ENCODE data around the gene GADD45A. TPM values are rescaled to one million over a fixed set of nuclear protein-coding genes. Genes with fewer than 3 reads are reported as not detected.

Gene GADD45A
- polyA plus RNA-seq, 2 of the 4 experiments (the other 2 are of a cell fraction) = 36.0 to 44.7 TPM

DNA sequence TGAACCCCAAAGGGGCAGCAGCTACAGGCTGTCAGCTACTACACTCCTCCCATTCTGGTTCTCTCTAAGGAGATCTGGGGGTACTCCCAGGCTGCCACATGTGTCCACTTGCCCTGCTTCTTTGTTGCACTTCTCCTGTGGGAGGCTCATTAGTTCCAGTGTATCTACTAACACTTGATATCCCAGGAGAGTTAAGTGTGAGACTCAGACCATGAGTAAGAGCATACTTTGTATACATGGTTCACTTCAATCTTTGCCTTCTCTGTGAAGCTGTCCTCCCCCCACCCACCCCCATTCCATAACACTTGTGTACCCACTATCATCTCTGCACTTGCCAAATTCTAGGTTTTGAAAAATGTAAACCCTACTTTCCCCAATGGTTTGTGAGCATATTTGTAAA is 34.9 kb upstream of the GADD45A start:
- no peak overlapping the region for H3K4me2 ChIP-seq
- no peak for FAIRE-seq
- TF ChIP-seq, protein P1, sequence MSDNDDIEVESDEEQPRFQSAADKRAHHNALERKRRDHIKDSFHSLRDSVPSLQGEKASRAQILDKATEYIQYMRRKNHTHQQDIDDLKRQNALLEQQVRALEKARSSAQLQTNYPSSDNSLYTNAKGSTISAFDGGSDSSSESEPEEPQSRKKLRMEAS (IDR thresholded peaks at IDR 0.05) = no peak
- TF ChIP-seq KDM5A (IDR thresholded peaks at IDR 0.05) (no peak), TFCP2L1 (CRISPR knock-in tag; IDR thresholded peaks at IDR 0.05) (no peak)
- ChIA-PET POLR2A (no interaction called here), CTCF (interaction anchor here (1.0 kb wide), 1 partner anchor 24 kb away, joined by 3 read pairs; no protein-coding TSS in a partner anchor)
- H3K27ac ChIP-seq = no peak overlapping the region
- no peaks in the 10 kb centered on the region for H3K9me3 ChIP-seq
- peaks cover 37% of the 10 kb centered on the region for H3K4me1 ChIP-seq
- no peak for ATAC-seq
- no peak overlapping the region for H3K4me3 ChIP-seq
- no peak for DNase-seq (ENCODE audit: low read depth in 1 of 2, low spot score in 1 of 2)

DNA sequence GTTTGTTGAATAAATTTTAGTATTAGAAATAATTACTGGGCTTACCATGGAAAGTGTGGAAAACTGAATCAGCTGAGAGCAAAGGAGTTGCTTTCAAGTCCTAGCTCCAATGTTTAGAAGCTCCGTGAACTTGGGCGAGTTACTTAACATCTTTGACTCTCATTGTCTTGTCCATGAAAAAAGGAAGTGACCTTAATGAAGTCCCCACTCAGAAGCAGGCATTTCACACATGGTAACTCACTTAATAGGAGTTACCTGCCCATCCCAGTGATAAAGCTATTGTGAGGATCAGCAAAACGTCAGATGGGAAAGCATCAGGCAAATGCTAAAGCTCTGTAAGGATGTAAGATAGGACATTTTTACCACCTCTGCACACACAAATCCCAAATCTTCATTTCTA is 34.0 kb upstream of the GADD45A start:
- ChIA-PET POLR2A (no interaction called here), CTCF (interaction anchor here (0.7 to 0.9 kb wide), 2 partner anchors 89 to 184 kb away, joined by 3 read pairs; no protein-coding TSS in a partner anchor)
- Histone ChIP-seq H3K4me2 (no peak overlapping the region), H3K4me3 (no peak overlapping the region), H3K9me3 (no peaks in the 10 kb centered on the region), H3K4me1 (peaks cover 28% of the 10 kb centered on the region), H3K27ac (no peak overlapping the region)
- DNase-seq (ENCODE audit: low read depth in 1 of 2, low spot score in 1 of 2) (no peak), ATAC-seq (no peak), FAIRE-seq (no peak)
- 73% methylated on average over 3 of the region's 3 CpGs for WGBS (ENCODE audit: missing lambda C conversion rate)
- TF ChIP-seq EHF (CRISPR knock-in tag; IDR thresholded peaks at IDR 0.05) (no peak), CHD4 (IDR thresholded peaks at IDR 0.05; ENCODE audit: borderline replicate concordance) (no peak), JUN (IDR thresholded peaks at IDR 0.05) (no peak), FOSB (CRISPR knock-in tag; IDR thresholded peaks at IDR 0.05) (no peak), CBX2 (IDR thresholded peaks at IDR 0.05; ENCODE audit: borderline replicate concordance, low read depth) (no peak), HDAC2 (IDR thresholded peaks at IDR 0.05) (no peak), BHLHE40 (IDR thresholded peaks at IDR 0.05; ENCODE audit: low read depth, low read length) (no peak), CEBPB (IDR thresholded peaks at IDR 0.05) (no peak), POLR2A (IDR thresholded peaks at IDR 0.05; ENCODE audit: low read length) (no peak), SMC3 (IDR thresholded peaks at IDR 0.05) (no peak), CHD2 (IDR thresholded peaks at IDR 0.05; ENCODE audit: low read length, partially characterized antibody) (no peak), KDM1A (IDR thresholded peaks at IDR 0.05; ENCODE audit: low read depth) (no peak)

DNA sequence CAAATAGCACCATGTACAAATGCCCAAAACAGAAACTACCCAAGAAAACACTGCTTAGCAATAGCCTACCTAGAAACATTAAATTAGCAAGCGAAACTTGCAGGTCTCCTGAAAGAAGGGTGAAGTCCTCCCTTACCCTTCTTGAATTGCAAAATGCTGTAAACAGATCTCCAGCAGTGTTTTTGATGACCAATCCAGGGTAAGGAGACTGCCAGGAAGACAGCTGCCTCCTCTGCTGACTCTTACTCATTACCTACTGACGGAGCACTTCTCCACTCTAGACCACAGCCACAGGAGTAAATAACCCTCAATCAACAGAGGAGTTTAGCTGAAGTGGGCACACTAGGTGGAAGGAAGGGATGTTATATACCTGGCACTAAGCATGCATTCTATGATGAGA is 32.2 kb upstream of the GADD45A start:
- WGBS (ENCODE audit: missing lambda C conversion rate) = 39% methylated on average over 2 of the region's 2 CpGs
- ATAC-seq (peak; percentile 82 to 94), FAIRE-seq (no peak), DNase-seq (ENCODE audit: low read depth in 1 of 2, low spot score in 1 of 2) (peak in 1 of 2 experiments; percentile 29)
- 0 out of 4 replicates have a peak, but pooled peaks of 1 of the 2 experiments have one; percentile 9 for TF ChIP-seq CEBPB (IDR thresholded peaks at IDR 0.05)
- no peak for TF ChIP-seq GATA3 (IDR thresholded peaks at IDR 0.05; ENCODE audit: borderline replicate concordance)
- H3K9me3 ChIP-seq = no peaks in the 10 kb centered on the region
- peak overlapping the region; percentile 48 for H3K4me2 ChIP-seq
- H3K4me3 ChIP-seq = no peak overlapping the region
- H3K27ac ChIP-seq = peak overlapping the region in 1 of 2 experiments; percentile 51; a peak in 2 of 6 replicates
- CTCF ChIA-PET = no interaction called here
- peaks cover 12% of the 10 kb centered on the region for H3K4me1 ChIP-seq
- POLR2A ChIA-PET = interaction anchor here (0.6 kb wide), 1 partner anchor 34 kb away, joined by 5 read pairs; no protein-coding TSS in a partner anchor

DNA sequence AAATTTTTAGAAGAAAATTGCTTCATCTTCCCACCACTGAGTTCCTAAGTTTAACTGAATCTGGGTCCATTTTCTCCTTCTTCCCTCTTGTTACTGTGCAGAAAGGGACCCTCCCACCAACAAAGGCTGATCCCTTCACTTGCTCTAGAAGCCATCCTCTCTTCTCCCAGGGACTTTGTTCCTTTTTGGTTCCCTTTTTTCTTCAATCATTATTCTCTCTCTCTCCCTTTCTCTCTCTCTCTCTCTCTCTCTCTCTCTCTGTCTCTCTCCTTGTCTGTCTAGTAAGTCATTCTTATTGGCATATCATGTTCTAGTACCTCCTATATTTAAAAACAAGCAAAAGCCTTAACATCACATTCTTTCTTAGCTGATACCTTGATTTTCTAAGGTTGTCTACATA is 31.7 kb upstream of the GADD45A start:
- ATAC-seq (no peak), FAIRE-seq (no peak), DNase-seq (ENCODE audit: low read depth in 1 of 2, low spot score in 1 of 2) (no peak)
- H3K4me3 ChIP-seq = no peak overlapping the region
- ChIA-PET POLR2A (interaction anchor here (0.6 kb wide), 1 partner anchor 33 kb away, joined by 5 read pairs; no protein-coding TSS in a partner anchor), CTCF (no interaction called here)
- no peak for TF ChIP-seq TP53 (CRISPR knock-in tag; IDR thresholded peaks at IDR 0.05)
- TF ChIP-seq HOXA7 (CRISPR knock-in tag; IDR thresholded peaks at IDR 0.05) = no peak
- no peak for TF ChIP-seq HOXB13 (CRISPR knock-in tag; IDR thresholded peaks at IDR 0.05; ENCODE audit: low read depth)
- TF ChIP-seq RARB (CRISPR knock-in tag; IDR thresholded peaks at IDR 0.05) = no peak
- TF ChIP-seq, protein P2, sequence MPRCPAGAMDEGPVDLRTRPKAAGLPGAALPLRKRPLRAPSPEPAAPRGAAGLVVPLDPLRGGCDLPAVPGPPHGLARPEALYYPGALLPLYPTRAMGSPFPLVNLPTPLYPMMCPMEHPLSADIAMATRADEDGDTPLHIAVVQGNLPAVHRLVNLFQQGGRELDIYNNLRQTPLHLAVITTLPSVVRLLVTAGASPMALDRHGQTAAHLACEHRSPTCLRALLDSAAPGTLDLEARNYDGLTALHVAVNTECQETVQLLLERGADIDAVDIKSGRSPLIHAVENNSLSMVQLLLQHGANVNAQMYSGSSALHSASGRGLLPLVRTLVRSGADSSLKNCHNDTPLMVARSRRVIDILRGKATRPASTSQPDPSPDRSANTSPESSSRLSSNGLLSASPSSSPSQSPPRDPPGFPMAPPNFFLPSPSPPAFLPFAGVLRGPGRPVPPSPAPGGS (IDR thresholded peaks at IDR 0.05) = no peak
- H3K4me2 ChIP-seq = peak overlapping the region; percentile 48
- peak overlapping the region in 1 of 2 experiments; percentile 51; a peak in 2 of 6 replicates for H3K27ac ChIP-seq
- H3K4me1 ChIP-seq = peaks cover 12% of the 10 kb centered on the region
- H3K9me3 ChIP-seq = no peaks in the 10 kb centered on the region

Measured in A549 (cell line).